Choroid plexus epithelial cell (primary cell): ENCODE measurements around the gene SGMS2.
A peak's percentile ranks its signal among the peaks of the same experiment; 100 is the strongest.

Experiments
- DNase-seq: peaks from one replicate; pipeline ENCODE4 v3.0.0-alpha.2; 2010; ENCODE audit warnings: low read depth
- H3K4me3 ChIP-seq: 2 replicates; pipeline ENCODE4 v1.5.1; 2011; ENCODE audit warnings: low read depth, mild to moderate bottlenecking, control low read depth, low read length, moderate library complexity
- CTCF ChIP-seq: conservative IDR thresholded peaks from 2 replicates; pipeline ENCODE4 v1.5.1; 2011; ENCODE audit warnings: low read depth, mild to moderate bottlenecking, control low read depth, inconsistent platforms, low read length, moderate library complexity

Gene SGMS2

DNA sequence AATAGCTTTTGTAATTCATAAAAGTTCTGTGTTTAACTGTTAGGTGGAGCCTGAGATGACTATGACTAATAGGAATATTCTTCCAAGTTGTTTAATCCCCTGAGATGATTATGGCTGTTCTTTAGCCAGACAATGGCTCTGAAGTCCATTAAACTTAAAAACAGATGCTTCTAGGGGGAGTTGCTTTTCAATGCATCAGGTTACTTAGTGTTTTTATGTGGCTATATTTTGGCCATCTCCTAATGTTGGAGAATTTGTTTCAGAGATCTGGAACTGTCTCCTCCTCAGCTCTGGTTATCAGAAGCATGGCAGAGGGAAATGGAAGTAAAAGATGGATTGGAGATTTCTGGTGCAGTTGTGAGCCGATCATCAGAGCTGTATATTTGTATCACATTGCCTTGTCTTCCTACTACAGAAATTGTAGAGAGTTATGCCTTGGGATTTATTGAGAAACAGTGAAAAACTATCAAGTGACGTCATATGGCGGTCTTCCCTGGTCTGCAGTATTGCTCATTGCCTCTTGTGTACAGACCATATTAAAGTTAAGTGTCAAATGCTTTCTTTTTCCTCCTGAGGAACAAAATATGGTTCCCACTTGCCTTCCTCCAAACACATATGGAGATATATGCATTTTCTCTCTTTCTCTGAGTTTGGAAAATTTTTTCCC, 29.8 kb downstream of the SGMS2 start:
- TF ChIP-seq CTCF = no peak
- DNase-seq = no peak
- no peak overlapping the region for H3K4me3 ChIP-seq

DNA sequence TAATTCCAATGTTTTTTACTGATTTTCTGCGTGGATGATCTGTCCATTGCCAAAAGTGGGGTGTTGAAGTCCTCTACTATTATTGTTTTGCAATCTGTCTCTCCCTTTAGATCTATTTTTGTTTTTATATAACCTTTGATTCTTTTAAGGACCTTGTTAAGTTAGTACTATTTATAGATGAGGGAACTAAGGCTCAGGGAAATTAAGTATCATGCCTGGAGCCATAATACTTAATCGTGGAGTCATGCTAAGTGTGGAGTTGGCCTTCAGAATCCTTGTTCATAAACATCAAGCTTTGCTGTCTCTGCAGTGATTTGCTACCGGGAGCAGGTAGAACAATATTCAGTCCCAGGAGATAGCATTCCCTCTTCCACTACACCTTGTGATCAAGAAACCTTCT, 31.0 kb downstream of the SGMS2 start:
- TF ChIP-seq CTCF = no peak
- DNase-seq = no peak
- no peak overlapping the region for H3K4me3 ChIP-seq

DNA sequence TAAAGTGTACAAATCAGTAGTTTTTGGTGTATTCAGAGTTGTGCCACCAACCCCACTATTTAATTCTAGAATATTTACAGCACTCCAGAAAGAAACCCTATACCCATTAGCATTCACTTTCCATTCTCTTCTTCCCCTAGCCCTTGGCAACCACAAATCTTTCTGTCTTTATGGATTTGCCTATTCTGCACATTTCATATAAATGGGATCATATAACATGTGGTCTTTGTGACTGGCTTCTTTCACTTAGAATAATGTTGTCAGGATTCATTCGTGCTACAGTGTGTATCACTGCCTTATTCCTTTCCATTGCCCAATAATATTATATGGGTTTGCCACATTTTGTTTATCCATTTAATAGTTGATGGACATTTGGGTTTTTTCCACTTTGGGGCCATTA, 32.2 kb downstream of the SGMS2 start:
- DNase-seq = no peak
- TF ChIP-seq CTCF = no peak
- no peak overlapping the region for H3K4me3 ChIP-seq

DNA sequence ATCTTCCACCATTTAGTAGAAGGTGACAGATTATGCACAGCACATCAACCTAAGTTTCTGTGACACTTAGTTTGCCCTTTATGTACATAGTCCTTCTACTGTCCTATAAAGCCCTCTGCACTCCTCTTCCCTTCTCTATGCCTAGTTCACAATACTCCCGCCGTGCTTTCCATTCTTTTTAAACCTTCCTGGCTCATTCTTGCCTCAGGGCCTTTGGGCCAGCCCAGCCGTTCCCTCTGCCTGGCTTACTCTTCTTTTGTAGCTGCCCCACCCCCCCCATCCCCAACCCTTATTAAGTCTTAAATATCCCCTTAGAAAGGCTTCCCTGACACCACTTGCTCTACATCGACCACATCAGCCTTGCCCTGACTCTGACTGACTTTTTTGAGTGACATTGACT, 33.0 kb downstream of the SGMS2 start:
- H3K4me3 ChIP-seq = no peak overlapping the region
- no peak for DNase-seq
- no peak for TF ChIP-seq CTCF

- no peak overlapping the region for H3K4me3 ChIP-seq
- no peak for DNase-seq
- no peak for TF ChIP-seq CTCF
These were observed 33.5 kb downstream of the SGMS2 start for GRCh38 chr4:107858158-107858742.

DNA sequence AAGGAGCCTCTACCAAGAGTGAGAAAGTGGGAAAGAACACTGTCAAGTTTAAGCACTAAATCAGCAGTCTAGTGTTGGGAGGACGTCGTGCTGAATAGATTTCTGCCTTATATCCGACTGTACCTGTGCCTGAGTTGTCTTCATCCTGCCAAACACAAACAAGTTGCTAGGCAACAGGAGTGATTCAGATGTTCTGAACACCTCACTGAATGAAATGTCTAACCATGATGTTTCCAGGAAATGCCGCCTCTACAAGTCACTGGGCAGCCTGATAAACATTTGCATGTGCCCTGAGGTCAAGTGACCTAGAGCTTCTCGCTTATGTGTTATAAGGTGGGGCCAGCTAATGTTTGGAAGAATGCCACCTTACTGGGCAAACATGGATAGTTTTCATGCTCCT, 37.9 kb downstream of the SGMS2 start:
- no peak for TF ChIP-seq CTCF
- no peak overlapping the region for H3K4me3 ChIP-seq
- DNase-seq = peak; percentile 81

- peak; percentile 55 for DNase-seq
- H3K4me3 ChIP-seq = no peak overlapping the region
- no peak for TF ChIP-seq CTCF
These were observed 38.7 kb downstream of the SGMS2 start for GRCh38 chr4:107863416-107863815.
